B cell (primary cell): ENCODE measurements around the gene SUPT20HL1. TPM values are rescaled to one million over a fixed set of nuclear protein-coding genes. Genes with fewer than 3 reads are reported as not detected.
"Not testable (repeated sequence)": the region's sequence is repeated elsewhere in the genome, so short reads cannot be mapped to it uniquely, and the experiment has no call there.

Source experiments
- ATAC-seq: fragments of 200-7000 bp; cut with Tn5 transposase; one replicate; pipeline ENCODE4 v1.10.0; 2021; ENCODE audit warnings: low read depth, mild to moderate bottlenecking, moderate number of reproducible peaks, moderate library complexity
- CTCF ChIA-PET: fragments of 350-600 bp; sonication (Branson Sonifier 250); formaldehyde crosslinking; loops from one replicate; lab custom pipeline; 2021; ENCODE audit warnings: antibody characterized with exemption, inconsistent platforms; lab: Charles Lee
- POLR2A ChIA-PET: fragments of 350-600 bp; sonication (Branson Sonifier 250); formaldehyde crosslinking; loops from one replicate; lab custom pipeline; 2021; ENCODE audit warnings: antibody characterized with exemption; lab: Charles Lee
- DNase-seq: peaks from one replicate; pipeline ENCODE4 v3.0.0; 2013
- H2AFZ ChIP-seq: 2 replicates; pipeline ENCODE4 v1.6.1; 2012; ENCODE audit warnings: mild to moderate bottlenecking, low read depth, low read length; ENCODE audit not compliant: insufficient read depth, poor library complexity, severe bottlenecking
- H3K27ac ChIP-seq, 2 donors: 1 replicate in 1 of 2; 2 replicates in 1 of 2; pipeline ENCODE4 v1.5.1; 2012 to 2013; ENCODE audit warnings: low read length in 2 of 2, mild to moderate bottlenecking in 2 of 2, moderate library complexity in 1 of 2
- H3K27me3 ChIP-seq, 4 experiments: fragments of 200-600 bp in 1 of 4; sonication (generic) in 1 of 4; replicated peaks in 1 of 4; 1 replicate in 2 of 4; 2 replicates in 2 of 4; pipeline versions ENCODE4 v1.6.1 to v1.7.0; 2013 to 2016; ENCODE audit warnings: low read length in 3 of 4, mild to moderate bottlenecking in 2 of 4, mixed read lengths in 1 of 4, moderate library complexity in 1 of 4; ENCODE audit not compliant: insufficient read depth in 4 of 4, control insufficient read depth in 3 of 4; ENCODE audit errors: control extremely low read depth in 1 of 4
- H3K36me3 ChIP-seq, 2 experiments: replicated peaks in 1 of 2; 1 replicate in 1 of 2; 2 replicates in 1 of 2; pipeline versions ENCODE4 v1.6.1 to v1.7.1; 2013; ENCODE audit warnings: low read length in 1 of 2; ENCODE audit not compliant: insufficient read depth in 2 of 2, control insufficient read depth in 1 of 2; ENCODE audit errors: control extremely low read depth in 1 of 2, extremely low read depth in 1 of 2
- H3K4me1 ChIP-seq, 2 donors: fragments of 200-600 bp in 1 of 2; sonication (generic) in 1 of 2; 1 replicate in 1 of 2; 2 replicates in 1 of 2; pipeline versions ENCODE4 v1.5.1 to v1.6.1; 2013 to 2017; ENCODE audit warnings: low read length in 2 of 2; ENCODE audit not compliant: control insufficient read depth in 2 of 2, insufficient read depth in 2 of 2
- H3K4me2 ChIP-seq: replicated peaks from 2 replicates; pipeline ENCODE3; 2012; ENCODE audit warnings: mild to moderate bottlenecking, low read depth, low read length; ENCODE audit not compliant: poor library complexity, severe bottlenecking
- H3K4me3 ChIP-seq, 5 experiments: fragments of 200-600 bp in 1 of 5; sonication (generic) in 1 of 5; 1 replicate in 3 of 5; 2 replicates in 2 of 5; pipeline versions ENCODE4 v1.5.1 to v1.7.0; 2011 to 2016; ENCODE audit warnings: low read length in 4 of 5, mild to moderate bottlenecking in 4 of 5, low read depth in 2 of 5, control low read depth in 1 of 5, moderate library complexity in 1 of 5; ENCODE audit not compliant: insufficient read depth in 1 of 5; ENCODE audit errors: control extremely low read depth in 1 of 5, extremely low read depth in 1 of 5
- H3K79me2 ChIP-seq: fragments of 200-600 bp; sonication (generic); one replicate; pipeline ENCODE4 v1.6.0; 2016; ENCODE audit warnings: low read length; ENCODE audit not compliant: control insufficient read depth, insufficient read depth
- H3K9ac ChIP-seq: fragments of 200-600 bp; sonication (generic); 2 replicates; pipeline ENCODE4 v1.6.1; 2017; ENCODE audit warnings: mild to moderate bottlenecking, low read length, moderate library complexity
- H3K9me3 ChIP-seq, 3 donors: one replicate each; pipeline versions ENCODE4 v1.6.1 to v1.7.1; 2013; ENCODE audit warnings: low read length in 2 of 3; ENCODE audit not compliant: control insufficient read depth in 2 of 3, insufficient read depth in 1 of 3; ENCODE audit errors: control extremely low read depth in 1 of 3
- H4K20me1 ChIP-seq: 2 replicates; pipeline ENCODE4 v1.6.0; 2012; ENCODE audit warnings: mild to moderate bottlenecking, low read length; ENCODE audit not compliant: insufficient read depth, control insufficient read depth, poor library complexity, severe bottlenecking
- H3K27ac Mint-ChIP-seq: one replicate; pipeline ENCODE4 v1.8.0; 2021; ENCODE audit warnings: mixed read lengths
- H3K27me3 Mint-ChIP-seq: one replicate; pipeline ENCODE4 v1.8.0; 2021; ENCODE audit warnings: mixed read lengths
- H3K4me1 Mint-ChIP-seq: one replicate; pipeline ENCODE4 v1.8.0; 2021; ENCODE audit warnings: mixed read lengths
- H3K4me3 Mint-ChIP-seq: one replicate; pipeline ENCODE4 v1.8.0; 2021; ENCODE audit warnings: mixed read lengths
- H3K9me3 Mint-ChIP-seq: one replicate; pipeline ENCODE4 v1.8.0; 2022; ENCODE audit warnings: mixed read lengths; ENCODE audit not compliant: insufficient read depth
- EZH2 ChIP-seq: IDR thresholded peaks from 2 replicates; pipeline ENCODE4 v1.6.1; 2012; ENCODE audit warnings: borderline replicate concordance, low read depth, mild to moderate bottlenecking, moderate library complexity, low read length; ENCODE audit not compliant: insufficient read depth, poor library complexity, severe bottlenecking
- WGBS: methylation state at CpG from one replicate; pipeline ENCODE4 v1.1.5; 2013; ENCODE audit warnings: missing lambda C conversion rate; ENCODE audit not compliant: insufficient coverage; 5-methylcytosine and 5-hydroxymethylcytosine counted together
- intact Hi-C: fragments of 100-400 bp; cut with micrococcal nuclease; formaldehyde crosslinking; loops from one replicate; pipeline ENCODE4 v1.10.0; 2022
- polyA plus RNA-seq: library from polyadenylated mRNA; depleted of rRNA; stranded (reverse); fragments of >200 nt; gene quantifications from 2 replicates; pipeline ENCODE4 v1.2.3, GENCODE V29; 2012
- total RNA-seq, 2 donors: library from RNA; stranded (reverse); fragments of 120-200 nt in 1 of 2; gene quantifications; 1 replicate in 1 of 2; 2 replicates in 1 of 2; pipeline versions ENCODE4 v1.2.3 to v1.2.4, GENCODE V29; 2013 to 2022
- TF ChIP-seq, protein P1 (sequence below): fragments of 200-600 bp; IDR thresholded peaks from one replicate; pipeline ENCODE4 v1.8.0; 2022; ENCODE audit warnings: antibody characterized with exemption, mild to moderate bottlenecking

SUPT20HL1 gene
- total and polyA plus RNA-seq, 2 donors (not counting 1 experiment from before 2014, with no cell fraction given), result not detected

GRCh38 chrX:24380262-24381187 lies 20.1 kb downstream of the SUPT20HL1 start:
- H3K27ac ChIP-seq, result no peak overlapping the region
- DNase-seq (no peak), ATAC-seq (no peak)
- H3K9me3 ChIP-seq, result no peaks in the 10 kb centered on the region
- H3K4me1 Mint-ChIP-seq, result no peaks in the 10 kb centered on the region
- H3K9ac ChIP-seq, result no peak overlapping the region
- ChIA-PET CTCF (interaction anchor here (0.5 to 1.1 kb wide), 3 partner anchors 9 to 651 kb away, joined by 3 to 5 read pairs (median 4); no protein-coding TSS in a partner anchor), POLR2A (no interaction called here)
- H3K27me3 ChIP-seq, result peaks cover 0 to 4% (median 0%) of the 10 kb centered on the region in 4 experiments
- no peak overlapping the region for H2AFZ ChIP-seq
- no peaks in the 10 kb centered on the region for H3K79me2 ChIP-seq
- H3K27ac Mint-ChIP-seq, result no peak overlapping the region
- TF ChIP-seq, protein P1, sequence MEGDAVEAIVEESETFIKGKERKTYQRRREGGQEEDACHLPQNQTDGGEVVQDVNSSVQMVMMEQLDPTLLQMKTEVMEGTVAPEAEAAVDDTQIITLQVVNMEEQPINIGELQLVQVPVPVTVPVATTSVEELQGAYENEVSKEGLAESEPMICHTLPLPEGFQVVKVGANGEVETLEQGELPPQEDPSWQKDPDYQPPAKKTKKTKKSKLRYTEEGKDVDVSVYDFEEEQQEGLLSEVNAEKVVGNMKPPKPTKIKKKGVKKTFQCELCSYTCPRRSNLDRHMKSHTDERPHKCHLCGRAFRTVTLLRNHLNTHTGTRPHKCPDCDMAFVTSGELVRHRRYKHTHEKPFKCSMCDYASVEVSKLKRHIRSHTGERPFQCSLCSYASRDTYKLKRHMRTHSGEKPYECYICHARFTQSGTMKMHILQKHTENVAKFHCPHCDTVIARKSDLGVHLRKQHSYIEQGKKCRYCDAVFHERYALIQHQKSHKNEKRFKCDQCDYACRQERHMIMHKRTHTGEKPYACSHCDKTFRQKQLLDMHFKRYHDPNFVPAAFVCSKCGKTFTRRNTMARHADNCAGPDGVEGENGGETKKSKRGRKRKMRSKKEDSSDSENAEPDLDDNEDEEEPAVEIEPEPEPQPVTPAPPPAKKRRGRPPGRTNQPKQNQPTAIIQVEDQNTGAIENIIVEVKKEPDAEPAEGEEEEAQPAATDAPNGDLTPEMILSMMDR, result no peak
- no peak for TF ChIP-seq EZH2
- no CpG with 5 or more reads among the region's 9 CpGs for WGBS
- no peak overlapping the region for H3K4me3 Mint-ChIP-seq
- peaks cover 12% of the 10 kb centered on the region for H3K27me3 Mint-ChIP-seq
- H3K9me3 Mint-ChIP-seq, result no peaks in the 10 kb centered on the region
- no peaks in the 10 kb centered on the region for H4K20me1 ChIP-seq
- H3K4me1 ChIP-seq, result no peaks in the 10 kb centered on the region
- no peak overlapping the region for H3K4me3 ChIP-seq
- H3K36me3 ChIP-seq, result no peaks in the 10 kb centered on the region
- intact Hi-C loops, result no loop called here
- H3K4me2 ChIP-seq, result no peak overlapping the region

DNA sequence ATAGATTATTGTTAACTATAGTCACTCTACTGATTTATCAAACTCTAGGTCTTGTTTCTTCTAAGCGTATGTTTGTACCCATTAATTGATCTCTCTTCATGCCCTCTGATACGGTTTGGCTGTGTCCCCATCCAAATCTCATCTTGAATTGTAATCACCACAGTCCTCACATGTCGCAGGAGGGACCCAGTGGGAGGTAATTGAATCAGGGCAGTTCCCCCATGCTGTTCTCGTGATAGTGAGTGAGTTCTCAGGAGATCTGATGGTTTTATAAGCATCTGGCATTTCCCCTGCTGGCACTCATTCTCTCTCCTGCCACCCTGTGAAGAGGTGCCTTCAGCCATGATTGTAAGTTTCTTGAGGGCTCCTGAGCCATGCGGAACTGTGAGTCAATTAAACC lies 21.9 kb downstream of the SUPT20HL1 start:
- H3K4me1 ChIP-seq, H2AFZ ChIP-seq, H3K27ac ChIP-seq, POLR2A ChIA-PET, H3K79me2 ChIP-seq, H4K20me1 ChIP-seq, H3K9ac ChIP-seq, H3K4me1 Mint-ChIP-seq, H3K4me2 ChIP-seq, H3K9me3 ChIP-seq, intact Hi-C loops, H3K36me3 ChIP-seq, H3K27me3 ChIP-seq, CTCF ChIA-PET, DNase-seq, H3K27ac Mint-ChIP-seq, ATAC-seq, H3K4me3 Mint-ChIP-seq, H3K9me3 Mint-ChIP-seq, H3K4me3 ChIP-seq: not testable (repeated sequence)
- no CpG with 5 or more reads among the region's 5 CpGs for WGBS
- peaks cover 20% of the 10 kb centered on the region for H3K27me3 Mint-ChIP-seq
